ENCODE results near the gene RDH8.

- TF ChIP-seq CTCF (IDR thresholded peaks at IDR 0.05) (no peak), ZFX (IDR thresholded peaks at IDR 0.05; ENCODE audit: borderline replicate concordance) (no peak)
Measured at GRCh38 chr19:10052602-10053360, 39.5 kb downstream of the RDH8 start.

Measured in 22Rv1 (cell line).